GM23248 (cell line): ENCODE results near the gene ADAMTS17. TPM values are rescaled to one million over a fixed set of nuclear protein-coding genes. Genes with fewer than 3 reads are reported as not detected.

Experiments
- DNase-seq: peaks from one replicate; pipeline ENCODE4 v3.0.0-alpha.2; 2015
- H2AFZ ChIP-seq: fragments of 200-600 bp; sonication (generic); 2 replicates; pipeline ENCODE4 v1.6.1; 2016; ENCODE audit warnings: antibody characterized with exemption
- H3F3A ChIP-seq: fragments of 200-600 bp; sonication (generic); 2 replicates; pipeline ENCODE4 v1.6.1; 2016; ENCODE audit warnings: mild to moderate bottlenecking, antibody characterized with exemption, mixed run types; ENCODE audit not compliant: insufficient read depth
- H3K27ac ChIP-seq: fragments of 200-600 bp; sonication (generic); 2 replicates; pipeline ENCODE4 v1.5.1; 2016; ENCODE audit warnings: mild to moderate bottlenecking
- H3K27me3 ChIP-seq: fragments of 200-600 bp; sonication (generic); replicated peaks from 2 replicates; pipeline ENCODE4 v1.6.1; 2016; ENCODE audit warnings: mild to moderate bottlenecking; ENCODE audit not compliant: insufficient read depth
- H3K36me3 ChIP-seq: fragments of 200-600 bp; sonication (generic); 2 replicates; pipeline ENCODE4 v1.6.1; 2016; ENCODE audit warnings: low read depth, mild to moderate bottlenecking
- H3K4me1 ChIP-seq: fragments of 200-600 bp; sonication (generic); 2 replicates; pipeline ENCODE4 v1.6.1; 2016; ENCODE audit warnings: mild to moderate bottlenecking; ENCODE audit not compliant: insufficient read depth
- H3K4me2 ChIP-seq: fragments of 200-600 bp; sonication (generic); one replicate; pipeline ENCODE4 v1.6.1; 2016; ENCODE audit warnings: mild to moderate bottlenecking; ENCODE audit not compliant: unreplicated experiment
- H3K4me3 ChIP-seq: fragments of 200-600 bp; sonication (generic); 2 replicates; pipeline ENCODE4 v1.5.1; 2016; ENCODE audit warnings: mild to moderate bottlenecking
- H3K79me2 ChIP-seq: fragments of 200-600 bp; sonication (generic); 2 replicates; pipeline ENCODE4 v1.6.1; 2016; ENCODE audit warnings: mild to moderate bottlenecking; ENCODE audit not compliant: insufficient read depth
- H3K9ac ChIP-seq: fragments of 200-600 bp; sonication (generic); 2 replicates; pipeline ENCODE4 v1.6.1; 2016; ENCODE audit warnings: mild to moderate bottlenecking
- H3K9me2 ChIP-seq: fragments of 200-600 bp; sonication (generic); 2 replicates; pipeline ENCODE4 v1.6.1; 2016; ENCODE audit warnings: mixed run types, mild to moderate bottlenecking, moderate library complexity; ENCODE audit not compliant: insufficient read depth
- H3K9me3 ChIP-seq: fragments of 200-600 bp; sonication (generic); one replicate; pipeline ENCODE4 v1.6.1; 2017; ENCODE audit warnings: low read depth
- H4K20me1 ChIP-seq: fragments of 200-600 bp; sonication (generic); 2 replicates; pipeline ENCODE4 v1.6.0; 2016; ENCODE audit not compliant: insufficient read depth
- EZH2 ChIP-seq: fragments of 200-600 bp; sonication (generic); IDR thresholded peaks from 2 replicates; pipeline ENCODE4 v1.6.1; 2018; ENCODE audit warnings: antibody characterized with exemption, mild to moderate bottlenecking; ENCODE audit not compliant: insufficient read depth, poor library complexity, severe bottlenecking
- EZH2phosphoT487 ChIP-seq: fragments of 200-600 bp; sonication (generic); IDR thresholded peaks from 2 replicates; pipeline ENCODE4 v1.6.1; 2018; ENCODE audit warnings: antibody characterized with exemption, moderate library complexity, mild to moderate bottlenecking, low read depth; ENCODE audit not compliant: insufficient read depth
- WGBS, 2 experiments: methylation state at CpG; one replicate each; pipeline ENCODE4 v1.1.6; 2015 to 2017; ENCODE audit warnings: low lambda C conversion rate in 2 of 2, low coverage in 1 of 2; ENCODE audit errors: missing lambda C conversion rate in 2 of 2; 5-methylcytosine and 5-hydroxymethylcytosine counted together
- in situ Hi-C: fragments of 300-500 bp; cut with MboI; formaldehyde crosslinking; loops from 2 replicates; pipeline ENCODE4 v1.15.0; 2020
- polyA plus RNA-seq: library from polyadenylated mRNA; unstranded; fragments of >200 nt; fragmentation: Nextera tagmentation; extraction: Ambion mirVana; gene quantifications from 2 replicates; pipeline ENCODE4 v1.2.1, GENCODE V29; 2016
- total RNA-seq: library from RNA; depleted of rRNA; stranded (reverse); fragments of >200 nt; shearing (Covaris generic); gene quantifications from 2 replicates; pipeline ENCODE4 v1.2.3, GENCODE V29; 2014

Gene ADAMTS17
- total and polyA plus RNA-seq, 2 experiments from 2014 or later = not detected

DNA sequence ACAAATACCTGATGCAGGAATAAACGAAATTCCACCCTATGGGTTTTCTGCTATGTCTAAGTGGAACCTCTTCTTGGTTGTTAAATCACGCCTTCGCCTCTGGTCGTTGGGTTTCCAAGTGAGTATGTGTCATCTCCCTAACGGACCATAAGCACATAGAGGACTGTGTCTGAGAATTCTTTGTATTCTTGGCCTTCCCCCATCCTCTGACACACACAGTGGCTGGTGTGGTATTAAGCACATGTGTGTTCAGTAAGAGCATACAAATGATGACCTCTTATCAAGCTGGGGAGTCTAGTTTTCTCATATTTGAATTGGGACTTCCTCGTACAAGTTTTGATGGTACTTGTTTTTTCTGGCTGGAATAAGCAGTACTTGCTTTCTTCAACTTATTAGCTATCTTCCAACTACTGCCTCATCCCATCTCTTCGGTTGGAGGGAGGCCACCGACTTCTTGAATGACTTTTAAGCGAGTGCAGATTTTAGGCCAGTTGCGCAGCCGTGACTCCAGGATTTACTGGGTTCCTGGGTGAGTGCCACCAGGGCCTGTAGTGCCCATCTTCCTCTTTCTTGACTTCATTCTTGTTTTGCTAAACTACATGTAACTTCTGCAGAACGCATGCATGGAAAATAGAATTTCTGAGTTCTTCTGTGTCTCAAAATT, 240.2 kb downstream of the ADAMTS17 start:
- Histone ChIP-seq H2AFZ (no peak overlapping the region), H3K27me3 (no peaks in the 10 kb centered on the region), H3K4me3 (no peak overlapping the region), H3K36me3 (no peaks in the 10 kb centered on the region), H3F3A (no peaks in the 10 kb centered on the region), H3K4me1 (no peaks in the 10 kb centered on the region), H3K4me2 (no peak overlapping the region), H4K20me1 (no peaks in the 10 kb centered on the region), H3K79me2 (no peaks in the 10 kb centered on the region), H3K9me3 (no peaks in the 10 kb centered on the region), H3K27ac (no peak overlapping the region), H3K9ac (no peak overlapping the region), H3K9me2 (no peaks in the 10 kb centered on the region)
- no peak for TF ChIP-seq EZH2
- TF ChIP-seq EZH2phosphoT487 = no peak
- DNase-seq = no peak
- WGBS, 2 experiments = 8 to 10% methylated on average over 12 of the region's 12 CpGs
- in situ Hi-C loops = no loop called here

DNA sequence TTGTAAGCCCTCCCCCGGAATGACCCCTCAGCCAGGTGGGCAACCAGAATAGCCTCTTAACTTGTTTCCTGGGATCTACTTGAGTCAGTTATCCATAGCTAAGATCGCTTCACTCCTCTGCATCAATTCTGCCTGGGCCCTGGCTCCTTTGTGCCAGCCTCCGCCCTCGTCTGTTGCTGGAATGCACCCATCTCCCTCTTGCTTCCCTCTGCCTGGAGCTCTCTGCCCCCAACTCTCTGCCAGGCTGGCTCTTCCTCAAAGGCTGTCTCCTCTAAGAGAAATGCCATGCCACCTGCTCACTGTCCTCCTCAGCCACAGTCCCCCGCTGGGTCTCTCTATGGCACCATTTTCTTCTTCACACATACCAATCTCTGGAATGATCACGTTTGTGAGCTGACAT, 240.8 kb downstream of the ADAMTS17 start:
- WGBS, 2 experiments = 36 to 43% methylated on average over 6 of the region's 6 CpGs
- Histone ChIP-seq H3F3A (no peaks in the 10 kb centered on the region), H3K9ac (no peak overlapping the region), H3K4me1 (no peaks in the 10 kb centered on the region), H3K27me3 (no peaks in the 10 kb centered on the region), H4K20me1 (no peaks in the 10 kb centered on the region), H3K79me2 (no peaks in the 10 kb centered on the region), H3K27ac (no peak overlapping the region), H3K9me2 (no peaks in the 10 kb centered on the region), H3K9me3 (no peaks in the 10 kb centered on the region), H3K4me2 (no peak overlapping the region), H3K4me3 (no peak overlapping the region), H3K36me3 (no peaks in the 10 kb centered on the region), H2AFZ (no peak overlapping the region)
- no peak for TF ChIP-seq EZH2
- no peak for TF ChIP-seq EZH2phosphoT487
- in situ Hi-C loops = no loop called here
- DNase-seq = no peak

DNA sequence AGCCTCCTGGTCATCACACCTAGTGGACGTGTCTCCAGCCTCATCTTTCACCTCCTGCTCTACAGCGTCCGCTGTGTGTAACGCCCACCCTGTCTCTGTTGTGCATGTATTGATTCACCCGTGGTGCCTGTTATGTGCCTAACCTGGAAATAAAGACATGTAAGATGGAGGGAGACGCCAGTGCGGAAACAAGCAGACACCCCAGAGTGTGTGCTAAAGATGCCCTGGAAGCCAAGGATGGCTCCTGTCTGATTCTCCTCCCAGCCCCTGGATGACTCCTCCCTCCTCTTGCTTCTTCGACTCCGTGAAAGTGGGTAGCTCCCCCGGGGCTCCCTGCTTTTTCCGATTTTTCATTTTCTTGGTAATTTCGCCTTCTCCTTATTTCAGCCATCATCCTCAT, 241.8 kb downstream of the ADAMTS17 start:
- no peak overlapping the region for H2AFZ ChIP-seq
- no peak overlapping the region for H3K27ac ChIP-seq
- no peaks in the 10 kb centered on the region for H3K9me3 ChIP-seq
- no peaks in the 10 kb centered on the region for H3F3A ChIP-seq
- DNase-seq = no peak
- no peak overlapping the region for H3K4me3 ChIP-seq
- no peaks in the 10 kb centered on the region for H3K9me2 ChIP-seq
- H3K4me1 ChIP-seq = no peaks in the 10 kb centered on the region
- no peaks in the 10 kb centered on the region for H3K36me3 ChIP-seq
- H4K20me1 ChIP-seq = no peaks in the 10 kb centered on the region
- in situ Hi-C loops = no loop called here
- WGBS, 2 experiments = 51 to 54% methylated on average over 12 of the region's 12 CpGs
- no peak overlapping the region for H3K4me2 ChIP-seq
- H3K9ac ChIP-seq = no peak overlapping the region
- no peaks in the 10 kb centered on the region for H3K79me2 ChIP-seq
- no peak for TF ChIP-seq EZH2phosphoT487
- TF ChIP-seq EZH2 = no peak
- no peaks in the 10 kb centered on the region for H3K27me3 ChIP-seq

DNA sequence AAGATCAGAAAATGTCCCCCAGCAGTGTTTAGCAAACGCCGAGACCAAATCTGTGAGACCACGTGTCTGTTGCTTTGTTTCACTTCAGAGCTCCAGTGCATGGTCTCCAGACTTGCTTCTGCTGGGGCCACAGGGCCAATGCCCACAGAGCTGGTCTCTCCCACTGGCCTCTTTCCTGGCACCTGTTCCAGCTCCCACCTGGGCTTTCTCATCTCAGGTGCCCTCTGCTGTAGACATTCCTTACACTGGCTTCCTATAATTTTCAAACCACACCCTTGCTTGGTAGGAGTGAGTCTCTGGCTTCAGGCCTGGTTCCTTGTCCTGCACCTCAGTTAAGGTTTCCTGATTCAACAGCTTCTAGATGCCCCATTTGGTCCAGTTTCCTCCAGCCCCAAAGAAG, 243.1 kb downstream of the ADAMTS17 start:
- no peak for TF ChIP-seq EZH2
- TF ChIP-seq EZH2phosphoT487 = no peak
- Histone ChIP-seq H3K36me3 (no peaks in the 10 kb centered on the region), H3K9me3 (no peaks in the 10 kb centered on the region), H4K20me1 (no peaks in the 10 kb centered on the region), H3K27ac (no peak overlapping the region), H3F3A (no peaks in the 10 kb centered on the region), H3K4me3 (no peak overlapping the region), H3K9me2 (no peaks in the 10 kb centered on the region), H3K79me2 (no peaks in the 10 kb centered on the region), H3K4me2 (no peak overlapping the region), H3K9ac (no peak overlapping the region), H3K27me3 (no peaks in the 10 kb centered on the region), H2AFZ (no peak overlapping the region), H3K4me1 (no peaks in the 10 kb centered on the region)
- DNase-seq = no peak
- in situ Hi-C loops = no loop called here
- 70 to 90% methylated on average over 3 of the region's 3 CpGs for WGBS, 2 experiments
